HEK293 (cell line): ENCODE data around the gene GTF3C1.

Experiments used
- CTCF ChIA-PET: fragments of 350-600 bp; formaldehyde crosslinking; extraction: SDS; loops from one replicate; lab custom pipeline; 2021; ENCODE audit warnings: antibody characterized with exemption; lab: Yijun Ruan, JAX
- POLR2A ChIA-PET: fragments of 300-600 bp; formaldehyde crosslinking; extraction: SDS; loops from one replicate; lab custom pipeline; 2020; ENCODE audit warnings: antibody characterized with exemption, inconsistent platforms; lab: Yijun Ruan, JAX
- H3K27ac ChIP-seq: fragments of 200-500 bp; sonication (Bioruptor generic); 2 replicates; pipeline ENCODE4 v1.5.1; 2014; ENCODE audit warnings: low read depth, low read length, control low read depth, inconsistent platforms; ENCODE audit errors: extremely low read depth
- H3K36me3 ChIP-seq, 2 experiments: fragments of 200-500 bp in 1 of 2; sonication (Bioruptor generic) in 1 of 2; 1 replicate in 1 of 2; 2 replicates in 1 of 2; pipeline ENCODE4 v1.5.1; 2014 to 2017; ENCODE audit warnings: inconsistent platforms in 2 of 2, low read length in 2 of 2; ENCODE audit not compliant: control insufficient read depth in 2 of 2, insufficient read depth in 1 of 2
- H3K4me1 ChIP-seq: fragments of 200-500 bp; sonication (Bioruptor generic); 2 replicates; pipeline ENCODE4 v1.5.1; 2014; ENCODE audit warnings: mild to moderate bottlenecking, low read length, inconsistent platforms; ENCODE audit not compliant: control insufficient read depth, insufficient read depth
- H3K4me3 ChIP-seq: 2 replicates; pipeline ENCODE4 v1.5.1; 2011; ENCODE audit warnings: low read depth, mild to moderate bottlenecking, control low read depth, low read length, moderate library complexity
- H3K9me3 ChIP-seq: fragments of 200-500 bp; sonication (Bioruptor generic); 2 replicates; pipeline ENCODE4 v1.5.1; 2014; ENCODE audit warnings: low read depth, low read length, inconsistent platforms; ENCODE audit not compliant: control insufficient read depth, insufficient read depth
- BCL11A ChIP-seq: fragments of 450-650 bp; formaldehyde crosslinking; IDR thresholded peaks from 2 replicates; pipeline ENCODE4 v1.5.1; 2016; ENCODE audit warnings: low read depth, missing biosample characterization, missing genetic modification characterization
- GLIS1 ChIP-seq: fragments of 450-650 bp; formaldehyde crosslinking; IDR thresholded peaks from 2 replicates; pipeline ENCODE4 v1.5.1; 2016; ENCODE audit warnings: missing biosample characterization, missing genetic modification characterization
- KLF9 ChIP-seq: fragments of 450-650 bp; formaldehyde crosslinking; IDR thresholded peaks from 2 replicates; pipeline ENCODE4 v1.5.1; 2016; ENCODE audit warnings: missing biosample characterization, missing genetic modification characterization, low read depth
- PRDM1 ChIP-seq: fragments of 450-650 bp; formaldehyde crosslinking; IDR thresholded peaks from 2 replicates; pipeline ENCODE4; 2016; ENCODE audit warnings: missing biosample characterization, missing genetic modification characterization
- PRDM10 ChIP-seq: fragments of 450-650 bp; formaldehyde crosslinking; IDR thresholded peaks from 2 replicates; pipeline ENCODE4 v1.5.1; 2016; ENCODE audit warnings: missing biosample characterization, missing genetic modification characterization
- REPIN1 ChIP-seq: fragments of 450-650 bp; formaldehyde crosslinking; IDR thresholded peaks from 2 replicates; pipeline ENCODE4 v1.5.1; 2017; ENCODE audit warnings: missing biosample characterization, missing genetic modification characterization, low read depth
- TCF7L2 ChIP-seq: IDR thresholded peaks from 2 replicates; pipeline ENCODE4 v1.6.1; 2011; ENCODE audit warnings: low read depth, mild to moderate bottlenecking, inconsistent platforms, low read length, moderate library complexity, borderline replicate concordance
- YY2 ChIP-seq: fragments of 450-650 bp; formaldehyde crosslinking; IDR thresholded peaks from 2 replicates; pipeline ENCODE4 v1.5.1; 2016; ENCODE audit warnings: missing biosample characterization, missing genetic modification characterization
- ZNF114 ChIP-seq: fragments of 450-650 bp; formaldehyde crosslinking; IDR thresholded peaks from 2 replicates; pipeline ENCODE4 v1.5.0; 2017; ENCODE audit warnings: missing biosample characterization, missing genetic modification characterization
- ZNF132 ChIP-seq: fragments of 450-650 bp; formaldehyde crosslinking; IDR thresholded peaks from 2 replicates; pipeline ENCODE4 v1.5.1; 2017; ENCODE audit warnings: missing biosample characterization, missing genetic modification characterization, borderline replicate concordance
- ZNF133 ChIP-seq: fragments of 450-650 bp; formaldehyde crosslinking; IDR thresholded peaks from 2 replicates; pipeline ENCODE4 v1.5.1; 2016; ENCODE audit warnings: missing biosample characterization, missing genetic modification characterization
- ZNF202 ChIP-seq: fragments of 450-650 bp; formaldehyde crosslinking; IDR thresholded peaks from 2 replicates; pipeline ENCODE4 v1.5.1; 2016; ENCODE audit warnings: missing biosample characterization, missing genetic modification characterization, borderline replicate concordance
- ZNF549 ChIP-seq: fragments of 450-650 bp; IDR thresholded peaks from 2 replicates; pipeline ENCODE4 v1.5.1; 2018; ENCODE audit warnings: missing biosample characterization, missing genetic modification characterization, mild to moderate bottlenecking, inconsistent platforms, moderate library complexity
- ZNF585B ChIP-seq: fragments of 450-650 bp; formaldehyde crosslinking; IDR thresholded peaks from 2 replicates; pipeline ENCODE4 v1.5.1; 2016; ENCODE audit warnings: missing biosample characterization, missing genetic modification characterization
- ZNF621 ChIP-seq: fragments of 450-650 bp; formaldehyde crosslinking; IDR thresholded peaks from 2 replicates; pipeline ENCODE4 v1.5.1; 2017; ENCODE audit warnings: missing biosample characterization, missing genetic modification characterization
- ZNF626 ChIP-seq: fragments of 450-650 bp; sonication (Bioruptor Pico); formaldehyde crosslinking; IDR thresholded peaks from 2 replicates; pipeline ENCODE4 v1.5.1; 2018; ENCODE audit warnings: missing biosample characterization, missing genetic modification characterization, inconsistent platforms
- ZNF660 ChIP-seq: fragments of 450-650 bp; IDR thresholded peaks from 2 replicates; pipeline ENCODE4 v1.5.1; 2018; ENCODE audit warnings: missing biosample characterization, mild to moderate bottlenecking, missing genetic modification characterization
- TF ChIP-seq, protein P1 (sequence below): fragments of 450-650 bp; formaldehyde crosslinking; IDR thresholded peaks from 2 replicates; pipeline ENCODE4 v1.5.1; 2017; ENCODE audit warnings: missing biosample characterization, missing genetic modification characterization

GTF3C1 gene

DNA sequence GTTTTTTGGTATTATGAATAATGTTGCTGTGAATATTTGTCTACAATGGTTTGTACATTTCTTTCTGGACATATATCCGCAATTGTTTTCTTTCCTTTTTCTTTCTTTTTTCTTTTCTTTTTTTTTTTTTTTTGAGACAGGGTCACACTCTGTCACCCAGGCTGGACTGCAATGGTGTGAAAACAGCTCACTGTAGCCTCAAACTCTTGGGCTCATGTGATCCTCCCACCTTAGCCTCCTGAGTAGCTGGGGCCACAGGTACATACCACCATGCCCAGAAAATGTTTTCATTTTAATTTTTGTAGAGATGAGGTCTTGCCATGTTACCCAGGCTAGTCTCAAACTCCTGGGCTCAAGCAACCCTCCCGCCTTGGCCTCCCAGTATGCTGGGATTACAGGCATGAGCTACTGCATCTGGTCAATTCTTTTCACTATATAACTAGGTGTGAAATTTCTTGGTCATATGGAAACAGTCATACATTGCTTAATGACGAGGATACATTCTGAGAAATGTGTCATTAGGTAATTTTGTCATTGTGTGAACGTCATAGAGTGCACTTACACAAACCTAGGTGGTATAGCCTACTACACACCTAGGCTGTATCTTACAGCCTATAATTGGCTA lies 132.6 kb downstream of the GTF3C1 start:
- Histone ChIP-seq H3K36me3 (no peaks in the 10 kb centered on the region), H3K27ac (no peak overlapping the region), H3K4me3 (no peak overlapping the region), H3K9me3 (no peaks in the 10 kb centered on the region), H3K4me1 (no peaks in the 10 kb centered on the region)
- CTCF ChIA-PET = no interaction called here
- TF ChIP-seq ZNF133 (no peak), KLF9 (tag by site-specific recombination) (no peak), ZNF114 (tag by site-specific recombination) (no peak), REPIN1 (no peak), ZNF202 (tag by site-specific recombination) (no peak), GLIS1 (no peak), ZNF549 (tag by site-specific recombination) (no peak)
- POLR2A ChIA-PET = no interaction called here

GRCh38 chr16:27414788-27415431 lies 134.8 kb downstream of the GTF3C1 start:
- Histone ChIP-seq H3K4me1 (no peaks in the 10 kb centered on the region), H3K27ac (no peak overlapping the region)
- CTCF ChIA-PET = no interaction called here
- TF ChIP-seq PRDM10 (tag by site-specific recombination) = no peak
- TF ChIP-seq BCL11A = no peak
- TF ChIP-seq ZNF660 (tag by site-specific recombination) = no peak
- no peak for TF ChIP-seq YY2
- no peak for TF ChIP-seq ZNF132 (tag by site-specific recombination)
- no peak for TF ChIP-seq TCF7L2
- TF ChIP-seq, all 188 proteins: peak for 0
- POLR2A ChIA-PET = no interaction called here
- Histone ChIP-seq H3K36me3 (no peaks in the 10 kb centered on the region), H3K4me3 (no peak overlapping the region), H3K9me3 (no peaks in the 10 kb centered on the region)

DNA sequence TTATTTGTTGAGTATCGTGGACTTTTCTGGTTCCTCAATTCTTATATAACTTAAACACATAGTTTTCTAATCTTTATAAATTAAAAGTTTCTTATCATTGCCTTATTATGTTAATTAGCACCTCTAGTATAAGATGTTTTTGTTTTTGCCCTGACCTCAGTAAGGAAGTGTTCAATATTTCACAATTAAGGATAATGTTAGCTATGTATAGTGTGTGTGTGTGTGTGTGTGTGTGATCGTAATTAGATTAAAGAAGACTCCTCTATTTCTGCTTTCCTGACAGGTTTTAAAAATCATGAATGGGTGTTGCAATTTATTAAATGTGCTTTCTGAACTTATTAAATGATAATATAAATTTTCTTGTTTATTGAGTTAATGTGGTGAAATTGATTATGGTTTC lies 135.8 kb downstream of the GTF3C1 start:
- Histone ChIP-seq H3K9me3 (no peaks in the 10 kb centered on the region), H3K36me3 (no peaks in the 10 kb centered on the region), H3K4me1 (no peaks in the 10 kb centered on the region), H3K4me3 (no peak overlapping the region), H3K27ac (no peak overlapping the region)
- TF ChIP-seq PRDM1 (tag by site-specific recombination) (no peak), ZNF621 (no peak), ZNF585B (tag by site-specific recombination) (no peak), ZNF626 (tag by site-specific recombination) (no peak)
- TF ChIP-seq, protein P1, sequence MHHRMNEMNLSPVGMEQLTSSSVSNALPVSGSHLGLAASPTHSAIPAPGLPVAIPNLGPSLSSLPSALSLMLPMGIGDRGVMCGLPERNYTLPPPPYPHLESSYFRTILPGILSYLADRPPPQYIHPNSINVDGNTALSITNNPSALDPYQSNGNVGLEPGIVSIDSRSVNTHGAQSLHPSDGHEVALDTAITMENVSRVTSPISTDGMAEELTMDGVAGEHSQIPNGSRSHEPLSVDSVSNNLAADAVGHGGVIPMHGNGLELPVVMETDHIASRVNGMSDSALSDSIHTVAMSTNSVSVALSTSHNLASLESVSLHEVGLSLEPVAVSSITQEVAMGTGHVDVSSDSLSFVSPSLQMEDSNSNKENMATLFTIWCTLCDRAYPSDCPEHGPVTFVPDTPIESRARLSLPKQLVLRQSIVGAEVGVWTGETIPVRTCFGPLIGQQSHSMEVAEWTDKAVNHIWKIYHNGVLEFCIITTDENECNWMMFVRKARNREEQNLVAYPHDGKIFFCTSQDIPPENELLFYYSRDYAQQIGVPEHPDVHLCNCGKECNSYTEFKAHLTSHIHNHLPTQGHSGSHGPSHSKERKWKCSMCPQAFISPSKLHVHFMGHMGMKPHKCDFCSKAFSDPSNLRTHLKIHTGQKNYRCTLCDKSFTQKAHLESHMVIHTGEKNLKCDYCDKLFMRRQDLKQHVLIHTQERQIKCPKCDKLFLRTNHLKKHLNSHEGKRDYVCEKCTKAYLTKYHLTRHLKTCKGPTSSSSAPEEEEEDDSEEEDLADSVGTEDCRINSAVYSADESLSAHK (tag by site-specific recombination) = no peak
- ChIA-PET CTCF (no interaction called here), POLR2A (no interaction called here)
